Epithelial cell of esophagus (primary cell): ENCODE measurements around the gene PALLD.

ENCODE experiments used
- DNase-seq: peaks from one replicate; pipeline ENCODE4 v3.0.0; 2010; ENCODE audit warnings: low read depth
- H3K4me3 ChIP-seq: 2 replicates; pipeline ENCODE4 v1.5.1; 2011; ENCODE audit warnings: mild to moderate bottlenecking, low read length, control low read depth
- CTCF ChIP-seq: IDR thresholded peaks from 2 replicates; pipeline ENCODE4 v1.5.1; 2011; ENCODE audit warnings: low read depth, mild to moderate bottlenecking, low read length, control low read depth, inconsistent platforms; ENCODE audit not compliant: insufficient read depth; ENCODE audit errors: missing control alignments

PALLD gene

GRCh38 chr4:168656055-168656660, 159.3 kb downstream of the PALLD start:
- peak; percentile 93 for DNase-seq
- peak overlapping the region; percentile 37 for H3K4me3 ChIP-seq
- no peak for TF ChIP-seq CTCF

- DNase-seq: no peak
- H3K4me3 ChIP-seq: no peak overlapping the region
- no peak for TF ChIP-seq CTCF
Observed at GRCh38 chr4:168656946-168657473, 160.2 kb downstream of the PALLD start.

- no peak for DNase-seq
- H3K4me3 ChIP-seq: no peak overlapping the region
- no peak for TF ChIP-seq CTCF
Observed at GRCh38 chr4:168658751-168659150, 161.9 kb downstream of the PALLD start.

GRCh38 chr4:168659741-168660465, 163.1 kb downstream of the PALLD start:
- no peak for TF ChIP-seq CTCF
- no peak overlapping the region for H3K4me3 ChIP-seq
- DNase-seq: no peak

GRCh38 chr4:168662297-168662984, 165.6 kb downstream of the PALLD start:
- no peak for TF ChIP-seq CTCF
- no peak for DNase-seq

GRCh38 chr4:168664242-168664891, 167.5 kb downstream of the PALLD start:
- peak; percentile 41 for DNase-seq
- TF ChIP-seq CTCF: no peak
- H3K4me3 ChIP-seq: no peak overlapping the region

More at GRCh38 chr4:168662297-168662984, 165.6 kb downstream of the PALLD start:
- no peak overlapping the region for H3K4me3 ChIP-seq
